ENCODE results near the gene JARID2. TPM values are rescaled to one million over a fixed set of nuclear protein-coding genes. Genes with fewer than 3 reads are reported as not detected.

Gene JARID2
- total RNA-seq, 1 experiment from 2014 or later = 6.0 TPM

GRCh38 chr6:15515660-15516375 lies 269.9 kb downstream of the JARID2 start:
- in situ Hi-C loops (cut with HindIII; ENCODE audit: low pct_unique_long_range_greater_than_20kb, low sequenced_read_pairs) = no loop called here

DNA sequence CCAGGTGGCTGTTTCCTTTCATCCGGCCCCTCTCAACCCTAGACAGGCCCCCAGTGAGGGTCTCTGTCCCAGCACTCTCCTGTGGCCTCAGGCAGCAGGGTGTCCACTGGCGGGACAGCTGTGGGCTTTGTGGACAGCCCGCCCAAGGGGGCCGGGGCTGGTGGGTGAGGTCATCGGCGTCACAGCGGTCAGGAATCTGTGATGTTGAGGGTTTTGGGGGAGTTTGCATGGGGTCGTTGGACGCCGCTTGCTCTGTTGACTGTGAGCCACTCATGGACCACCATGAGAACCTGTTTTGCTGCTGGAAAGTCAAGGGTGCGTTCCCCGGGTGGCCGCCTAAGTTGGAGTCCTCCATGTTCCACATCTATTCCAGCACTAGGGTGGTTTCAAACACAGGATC lies 270.5 kb downstream of the JARID2 start:
- in situ Hi-C loops (cut with HindIII; ENCODE audit: low pct_unique_long_range_greater_than_20kb, low sequenced_read_pairs) (no loop called here), intact Hi-C loops (cut with micrococcal nuclease; ENCODE audit: unreplicated experiment) (no loop called here)
- no peak overlapping the region for H3K27ac ChIP-seq (ENCODE audit: low read length)
- TF ChIP-seq, protein P1, sequence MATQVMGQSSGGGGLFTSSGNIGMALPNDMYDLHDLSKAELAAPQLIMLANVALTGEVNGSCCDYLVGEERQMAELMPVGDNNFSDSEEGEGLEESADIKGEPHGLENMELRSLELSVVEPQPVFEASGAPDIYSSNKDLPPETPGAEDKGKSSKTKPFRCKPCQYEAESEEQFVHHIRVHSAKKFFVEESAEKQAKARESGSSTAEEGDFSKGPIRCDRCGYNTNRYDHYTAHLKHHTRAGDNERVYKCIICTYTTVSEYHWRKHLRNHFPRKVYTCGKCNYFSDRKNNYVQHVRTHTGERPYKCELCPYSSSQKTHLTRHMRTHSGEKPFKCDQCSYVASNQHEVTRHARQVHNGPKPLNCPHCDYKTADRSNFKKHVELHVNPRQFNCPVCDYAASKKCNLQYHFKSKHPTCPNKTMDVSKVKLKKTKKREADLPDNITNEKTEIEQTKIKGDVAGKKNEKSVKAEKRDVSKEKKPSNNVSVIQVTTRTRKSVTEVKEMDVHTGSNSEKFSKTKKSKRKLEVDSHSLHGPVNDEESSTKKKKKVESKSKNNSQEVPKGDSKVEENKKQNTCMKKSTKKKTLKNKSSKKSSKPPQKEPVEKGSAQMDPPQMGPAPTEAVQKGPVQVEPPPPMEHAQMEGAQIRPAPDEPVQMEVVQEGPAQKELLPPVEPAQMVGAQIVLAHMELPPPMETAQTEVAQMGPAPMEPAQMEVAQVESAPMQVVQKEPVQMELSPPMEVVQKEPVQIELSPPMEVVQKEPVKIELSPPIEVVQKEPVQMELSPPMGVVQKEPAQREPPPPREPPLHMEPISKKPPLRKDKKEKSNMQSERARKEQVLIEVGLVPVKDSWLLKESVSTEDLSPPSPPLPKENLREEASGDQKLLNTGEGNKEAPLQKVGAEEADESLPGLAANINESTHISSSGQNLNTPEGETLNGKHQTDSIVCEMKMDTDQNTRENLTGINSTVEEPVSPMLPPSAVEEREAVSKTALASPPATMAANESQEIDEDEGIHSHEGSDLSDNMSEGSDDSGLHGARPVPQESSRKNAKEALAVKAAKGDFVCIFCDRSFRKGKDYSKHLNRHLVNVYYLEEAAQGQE (IDR thresholded peaks at IDR 0.05; ENCODE audit: insufficient read depth in 1 of 2, low read depth in 2 of 2, low read length in 1 of 2) = no peak
- no peak for TF ChIP-seq POLR2AphosphoS5 (IDR thresholded peaks at IDR 0.05; ENCODE audit: low read depth, low read length)
- TF ChIP-seq TCF7L2 (IDR thresholded peaks at IDR 0.05; ENCODE audit: low read depth, low read length) = no peak
- no peak for TF ChIP-seq CTCF (IDR thresholded peaks at IDR 0.05)
- no peak for TF ChIP-seq SIN3A (IDR thresholded peaks at IDR 0.05; ENCODE audit: borderline replicate concordance, insufficient read depth, low read depth, low read length)
- no peak overlapping the region for H3K4me3 ChIP-seq (ENCODE audit: low read depth in 2 of 2, low read length in 2 of 2)
- no peak for DNase-seq (ENCODE audit: low read depth, low spot score)
- H3K36me3 ChIP-seq (ENCODE audit: control insufficient read depth, insufficient read depth, low read length) = no peaks in the 10 kb centered on the region
- no peaks in the 10 kb centered on the region for H3K4me1 ChIP-seq (ENCODE audit: control insufficient read depth, insufficient read depth, low read length)
- no TSS peak for BruUV-seq (replicated peaks)
- H3K9me3 ChIP-seq (ENCODE audit: control insufficient read depth, insufficient read depth, low read depth, low read length) = no peaks in the 10 kb centered on the region
- no peaks in the 10 kb centered on the region for H3K27me3 ChIP-seq (ENCODE audit: control insufficient read depth, insufficient read depth, low read length)
- ATAC-seq = no peak
- CTCF ChIA-PET = no interaction called here
- POLR2A ChIA-PET = no interaction called here

More at GRCh38 chr6:15515660-15516375, 269.9 kb downstream of the JARID2 start:
- POLR2A ChIA-PET = interaction anchor here (0.6 kb wide), 1 partner anchor 16 kb away, joined by 5 read pairs; no protein-coding TSS in a partner anchor
- Histone ChIP-seq H3K4me1 (ENCODE audit: control insufficient read depth, insufficient read depth, low read length) (no peaks in the 10 kb centered on the region), H3K27me3 (ENCODE audit: control insufficient read depth, insufficient read depth, low read length) (no peaks in the 10 kb centered on the region), H3K4me3 (ENCODE audit: low read depth in 2 of 2, low read length in 2 of 2) (no peak overlapping the region), H3K9me3 (ENCODE audit: control insufficient read depth, insufficient read depth, low read depth, low read length) (no peaks in the 10 kb centered on the region), H3K27ac (ENCODE audit: low read length) (no peak overlapping the region), H3K36me3 (ENCODE audit: control insufficient read depth, insufficient read depth, low read length) (no peaks in the 10 kb centered on the region)
- CTCF ChIA-PET = no interaction called here
- no peak for TF ChIP-seq TCF7L2 (IDR thresholded peaks at IDR 0.05; ENCODE audit: low read depth, low read length)
- no peak for TF ChIP-seq SIN3A (IDR thresholded peaks at IDR 0.05; ENCODE audit: borderline replicate concordance, insufficient read depth, low read depth, low read length)
- no peak for TF ChIP-seq POLR2AphosphoS5 (IDR thresholded peaks at IDR 0.05; ENCODE audit: low read depth, low read length)
- no peak for TF ChIP-seq CTCF (IDR thresholded peaks at IDR 0.05)
- TF ChIP-seq, protein P1 (IDR thresholded peaks at IDR 0.05; ENCODE audit: insufficient read depth in 1 of 2, low read depth in 2 of 2, low read length in 1 of 2) = no peak
- DNase-seq (ENCODE audit: low read depth, low spot score) = no peak
- no peak for ATAC-seq
- intact Hi-C loops (cut with micrococcal nuclease; ENCODE audit: unreplicated experiment) = no loop called here
- BruUV-seq (replicated peaks) = no TSS peak
